Measurements from ENCODE around the gene MRPL37. TPM values are rescaled to one million over a fixed set of nuclear protein-coding genes. Genes with fewer than 3 reads are reported as not detected.
A peak's percentile ranks its signal among the peaks of the same experiment; 100 is the strongest.

MRPL37 gene
- total RNA-seq, 2 donors from 2014 or later: 84.5 to 95.8 TPM

DNA sequence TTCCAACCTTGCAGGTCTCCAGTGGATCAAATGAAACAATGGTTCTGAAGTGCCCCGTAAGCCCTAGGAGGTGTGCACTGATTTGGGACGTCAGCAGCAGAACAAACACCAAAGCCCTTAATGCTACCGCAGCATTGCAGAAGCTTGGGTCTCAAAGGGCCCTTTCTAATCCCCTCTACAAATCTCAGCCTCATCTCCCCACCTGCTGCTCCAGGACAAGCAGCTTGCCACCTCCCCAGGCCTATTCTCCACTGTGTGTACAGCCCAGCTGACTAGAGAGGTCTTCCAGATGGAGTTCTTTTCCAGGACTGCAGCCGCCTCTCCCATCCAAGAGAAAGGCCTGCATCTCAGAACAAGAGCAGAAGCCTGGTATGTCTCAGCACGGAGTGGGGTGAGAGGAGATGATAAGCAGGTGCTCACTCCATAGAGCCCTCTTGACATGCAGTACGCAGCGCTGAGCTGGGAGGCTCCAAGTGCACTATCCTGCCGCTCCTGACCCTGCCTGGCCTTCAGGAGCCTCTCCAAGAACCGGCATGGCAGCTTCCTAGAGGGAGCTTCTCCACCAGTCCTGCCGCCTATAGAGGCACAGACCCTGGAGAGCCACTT, 46.3 kb downstream of the MRPL37 start:
- no peak overlapping the region for H3K27ac ChIP-seq (ENCODE audit: low read depth, low read length)
- 89 to 96% methylated on average over 9 to 10 of the region's 10 CpGs for WGBS, 2 experiments (ENCODE audit: insufficient coverage in 1 of 2, insufficient read length in 1 of 2)
- H3K4me3 ChIP-seq (ENCODE audit: low read length): no peak overlapping the region
- Mint-ChIP-seq H3K9me3 (no peaks in the 10 kb centered on the region), H3K27me3 (ENCODE audit: insufficient read depth) (no peaks in the 10 kb centered on the region), H3K36me3 (ENCODE audit: low read depth) (peaks cover 74% of the 10 kb centered on the region), H3K4me1 (peaks cover 11% of the 10 kb centered on the region), H3K4me3 (no peak overlapping the region), H3K27ac (peak overlapping the region; percentile 68)
- no peaks in the 10 kb centered on the region for H3K27me3 ChIP-seq (ENCODE audit: control insufficient read depth, insufficient read depth, low read length, poor library complexity, severe bottlenecking)
- TF ChIP-seq, protein P1, sequence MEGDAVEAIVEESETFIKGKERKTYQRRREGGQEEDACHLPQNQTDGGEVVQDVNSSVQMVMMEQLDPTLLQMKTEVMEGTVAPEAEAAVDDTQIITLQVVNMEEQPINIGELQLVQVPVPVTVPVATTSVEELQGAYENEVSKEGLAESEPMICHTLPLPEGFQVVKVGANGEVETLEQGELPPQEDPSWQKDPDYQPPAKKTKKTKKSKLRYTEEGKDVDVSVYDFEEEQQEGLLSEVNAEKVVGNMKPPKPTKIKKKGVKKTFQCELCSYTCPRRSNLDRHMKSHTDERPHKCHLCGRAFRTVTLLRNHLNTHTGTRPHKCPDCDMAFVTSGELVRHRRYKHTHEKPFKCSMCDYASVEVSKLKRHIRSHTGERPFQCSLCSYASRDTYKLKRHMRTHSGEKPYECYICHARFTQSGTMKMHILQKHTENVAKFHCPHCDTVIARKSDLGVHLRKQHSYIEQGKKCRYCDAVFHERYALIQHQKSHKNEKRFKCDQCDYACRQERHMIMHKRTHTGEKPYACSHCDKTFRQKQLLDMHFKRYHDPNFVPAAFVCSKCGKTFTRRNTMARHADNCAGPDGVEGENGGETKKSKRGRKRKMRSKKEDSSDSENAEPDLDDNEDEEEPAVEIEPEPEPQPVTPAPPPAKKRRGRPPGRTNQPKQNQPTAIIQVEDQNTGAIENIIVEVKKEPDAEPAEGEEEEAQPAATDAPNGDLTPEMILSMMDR (conservative IDR thresholded peaks at IDR 0.05): no peak
- peaks cover 20% of the 10 kb centered on the region for H3K4me1 ChIP-seq (ENCODE audit: control insufficient read depth, insufficient read depth, low read length)
- H3K36me3 ChIP-seq (ENCODE audit: control insufficient read depth, insufficient read depth, low read length): peaks cover 95% of the 10 kb centered on the region
- H3K9ac ChIP-seq (ENCODE audit: extremely low read depth, low read length, poor library complexity, severe bottlenecking): no peak overlapping the region
- DNase-seq: no peak
- no peaks in the 10 kb centered on the region for H3K9me3 ChIP-seq (ENCODE audit: control insufficient read depth, low read length)

DNA sequence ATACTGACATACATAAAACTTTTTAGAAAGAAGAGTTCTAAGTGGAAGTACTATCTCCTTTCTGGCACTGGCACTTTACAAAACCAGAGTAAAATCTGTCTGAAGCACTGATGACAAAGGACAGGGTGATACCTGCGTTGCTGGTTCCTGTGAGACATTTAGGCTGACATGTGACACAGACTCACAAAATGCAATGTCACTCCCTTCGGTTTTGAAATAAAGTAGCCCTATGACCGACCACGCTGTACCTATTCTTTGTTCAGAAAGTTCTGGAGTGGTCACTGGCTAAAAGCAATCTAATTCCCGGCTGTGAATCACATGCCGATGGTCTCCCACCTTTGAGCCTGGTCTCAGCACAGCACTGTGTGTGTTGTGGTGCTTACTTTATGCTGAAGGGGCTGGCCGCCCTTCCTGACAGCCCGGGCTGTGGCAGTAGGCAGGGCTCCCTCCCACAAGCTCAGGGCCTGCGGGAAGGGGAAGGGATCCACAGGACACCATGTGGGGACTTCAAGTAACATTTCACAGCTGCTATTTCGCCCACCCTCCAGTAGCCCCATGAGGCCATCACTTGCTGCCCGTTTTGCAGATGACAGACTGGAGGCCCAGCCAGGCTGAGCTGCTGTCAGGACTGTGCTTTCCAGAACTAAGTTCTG, 48.0 kb downstream of the MRPL37 start:
- no peaks in the 10 kb centered on the region for H3K9me3 ChIP-seq (ENCODE audit: control insufficient read depth, low read length)
- H3K27ac Mint-ChIP-seq: peak overlapping the region; percentile 70
- WGBS, 2 experiments (ENCODE audit: insufficient coverage in 1 of 2, insufficient read length in 1 of 2): 94% methylated on average over 6 to 11 of the region's 11 CpGs
- H3K36me3 ChIP-seq (ENCODE audit: control insufficient read depth, insufficient read depth, low read length): peaks cover 94% of the 10 kb centered on the region
- no peak overlapping the region for H3K4me3 Mint-ChIP-seq
- peaks cover 20% of the 10 kb centered on the region for H3K4me1 ChIP-seq (ENCODE audit: control insufficient read depth, insufficient read depth, low read length)
- H3K9me3 Mint-ChIP-seq: no peaks in the 10 kb centered on the region
- H3K36me3 Mint-ChIP-seq (ENCODE audit: low read depth): peaks cover 73% of the 10 kb centered on the region
- no peaks in the 10 kb centered on the region for H3K27me3 Mint-ChIP-seq (ENCODE audit: insufficient read depth)
- TF ChIP-seq, protein P1 (conservative IDR thresholded peaks at IDR 0.05): no peak
- no peak for DNase-seq
- no peak overlapping the region for H3K4me3 ChIP-seq (ENCODE audit: low read length)
- H3K9ac ChIP-seq (ENCODE audit: extremely low read depth, low read length, poor library complexity, severe bottlenecking): no peak overlapping the region
- H3K27me3 ChIP-seq (ENCODE audit: control insufficient read depth, insufficient read depth, low read length, poor library complexity, severe bottlenecking): no peaks in the 10 kb centered on the region
- H3K4me1 Mint-ChIP-seq: peaks cover 11% of the 10 kb centered on the region
- H3K27ac ChIP-seq (ENCODE audit: low read depth, low read length): no peak overlapping the region

DNA sequence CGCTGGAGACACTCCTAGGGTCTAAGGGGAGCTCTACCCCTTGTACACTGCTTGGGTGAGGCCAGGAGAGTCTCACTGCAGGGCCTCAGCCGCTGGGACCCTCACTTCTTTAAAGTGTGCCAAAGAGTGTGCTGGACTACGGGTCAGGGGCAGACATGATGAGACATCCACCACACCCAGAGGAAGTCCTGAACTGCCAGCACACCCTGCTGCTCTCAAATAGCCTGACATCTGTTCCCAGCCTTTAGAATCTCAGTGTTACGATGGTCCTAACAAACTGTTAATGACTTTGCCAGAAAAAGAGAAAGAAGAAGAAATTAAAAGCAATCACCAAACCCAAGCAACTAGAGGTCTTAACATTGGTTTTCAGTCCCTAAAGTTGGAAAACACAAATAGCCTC, 49.0 kb downstream of the MRPL37 start:
- H3K36me3 ChIP-seq (ENCODE audit: control insufficient read depth, insufficient read depth, low read length): peaks cover 92% of the 10 kb centered on the region
- no peaks in the 10 kb centered on the region for H3K27me3 ChIP-seq (ENCODE audit: control insufficient read depth, insufficient read depth, low read length, poor library complexity, severe bottlenecking)
- no peak overlapping the region for H3K9ac ChIP-seq (ENCODE audit: extremely low read depth, low read length, poor library complexity, severe bottlenecking)
- TF ChIP-seq, protein P1 (conservative IDR thresholded peaks at IDR 0.05): no peak
- Mint-ChIP-seq H3K9me3 (no peaks in the 10 kb centered on the region), H3K27me3 (ENCODE audit: insufficient read depth) (no peaks in the 10 kb centered on the region), H3K4me3 (no peak overlapping the region), H3K4me1 (peaks cover 11% of the 10 kb centered on the region), H3K27ac (peak overlapping the region; percentile 42), H3K36me3 (ENCODE audit: low read depth) (peaks cover 66% of the 10 kb centered on the region)
- WGBS, 2 experiments (ENCODE audit: insufficient coverage in 1 of 2, insufficient read length in 1 of 2): 94 to 100% methylated on average over 1 to 4 of the region's 4 CpGs
- no peak overlapping the region for H3K27ac ChIP-seq (ENCODE audit: low read depth, low read length)
- DNase-seq: no peak
- no peaks in the 10 kb centered on the region for H3K9me3 ChIP-seq (ENCODE audit: control insufficient read depth, low read length)
- H3K4me1 ChIP-seq (ENCODE audit: control insufficient read depth, insufficient read depth, low read length): peaks cover 20% of the 10 kb centered on the region
- H3K4me3 ChIP-seq (ENCODE audit: low read length): no peak overlapping the region
